ENCODE measurements around the gene CBX5. TPM values are rescaled to one million over a fixed set of nuclear protein-coding genes. Genes with fewer than 3 reads are reported as not detected.
A peak's percentile ranks its signal among the peaks of the same experiment; 100 is the strongest.
"Not testable (repeated sequence)": the region's sequence is repeated elsewhere in the genome, so short reads cannot be mapped to it uniquely, and the experiment has no call there.

CBX5 gene
- total RNA-seq, 1 experiment from 2014 or later: 41.0 TPM

- H3K79me2 ChIP-seq (ENCODE audit: low read length): peaks cover 19% of the 10 kb centered on the region
- no peak overlapping the region for H3K27ac ChIP-seq (ENCODE audit: low read length)
- H3K4me2 ChIP-seq (ENCODE audit: low read depth, low read length, poor library complexity, severe bottlenecking): no peak overlapping the region
- H3K9me3 ChIP-seq (ENCODE audit: low read length): no peaks in the 10 kb centered on the region
- no peaks in the 10 kb centered on the region for H3K9me2 ChIP-seq (replicated peaks; ENCODE audit: insufficient read depth, low read length)
- peaks cover 29% of the 10 kb centered on the region for H3K4me1 ChIP-seq (ENCODE audit: low read length)
- H3K36me3 ChIP-seq (ENCODE audit: insufficient read depth, low read length): peaks cover 56% of the 10 kb centered on the region
- no peaks in the 10 kb centered on the region for H3K27me3 ChIP-seq (ENCODE audit: low read length)
- H3K9ac ChIP-seq (ENCODE audit: low read length): no peak overlapping the region
- no peak for DNase-seq
- no peak overlapping the region for H3K4me3 ChIP-seq (ENCODE audit: low read length)
- H4K20me1 ChIP-seq (ENCODE audit: insufficient read depth, low read depth, low read length): peaks cover 40% of the 10 kb centered on the region
- no peak overlapping the region for H2AFZ ChIP-seq (ENCODE audit: low read length)
These were observed 6.4 kb upstream of the CBX5 start for GRCh38 chr12:54286042-54287030.

DNA sequence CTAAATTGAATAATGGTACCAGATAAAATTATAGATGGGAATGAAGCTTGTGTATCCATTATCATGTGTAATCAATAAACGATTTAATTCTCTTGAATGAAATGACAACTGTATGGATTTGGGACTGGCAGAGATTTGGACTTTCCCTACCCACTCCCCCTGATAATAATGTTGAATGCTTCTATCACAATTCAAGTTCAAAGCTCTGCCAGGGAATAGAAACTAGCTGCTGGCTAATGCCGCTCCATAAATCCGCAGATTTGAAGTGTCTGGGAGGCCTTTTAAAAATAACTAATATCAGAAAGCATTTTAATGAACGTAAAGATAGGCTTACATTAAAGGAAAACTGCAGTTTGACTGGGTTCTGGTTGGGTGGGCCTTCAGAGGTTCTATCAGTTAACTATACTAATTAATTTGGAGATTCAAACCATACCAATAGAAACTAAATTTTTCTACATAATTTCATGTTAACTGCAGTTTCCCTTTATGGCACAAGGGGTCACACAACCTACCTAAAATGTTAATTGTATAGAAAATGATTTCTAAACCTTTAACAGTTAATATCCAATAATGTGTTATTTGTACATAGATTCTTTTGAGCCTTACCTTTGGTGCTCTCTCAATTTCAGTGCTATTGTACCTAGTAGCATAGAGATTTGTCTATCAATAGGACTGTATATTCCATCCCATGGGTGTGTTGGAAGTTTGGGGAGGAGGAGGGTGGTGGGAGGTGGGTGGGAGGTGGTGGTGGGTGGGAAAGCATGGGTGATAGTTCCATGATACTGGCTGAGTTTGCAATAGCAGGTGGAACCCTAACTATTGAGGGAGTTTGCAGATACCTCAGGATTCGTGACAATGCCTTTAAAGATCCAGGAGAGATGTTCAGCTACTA lies 5.5 kb upstream of the CBX5 start:
- Histone ChIP-seq H3K9me3 (ENCODE audit: low read length) (no peaks in the 10 kb centered on the region), H4K20me1 (ENCODE audit: insufficient read depth, low read depth, low read length) (peaks cover 47% of the 10 kb centered on the region), H3K27me3 (ENCODE audit: low read length) (no peaks in the 10 kb centered on the region), H3K9me2 (replicated peaks; ENCODE audit: insufficient read depth, low read length) (no peaks in the 10 kb centered on the region), H3K4me3 (ENCODE audit: low read length) (no peak overlapping the region), H3K4me2 (ENCODE audit: low read depth, low read length, poor library complexity, severe bottlenecking) (no peak overlapping the region), H3K36me3 (ENCODE audit: insufficient read depth, low read length) (peaks cover 63% of the 10 kb centered on the region), H3K4me1 (ENCODE audit: low read length) (peaks cover 29% of the 10 kb centered on the region), H3K9ac (ENCODE audit: low read length) (no peak overlapping the region), H2AFZ (ENCODE audit: low read length) (no peak overlapping the region), H3K27ac (ENCODE audit: low read length) (no peak overlapping the region), H3K79me2 (ENCODE audit: low read length) (peaks cover 27% of the 10 kb centered on the region)
- DNase-seq: no peak

GRCh38 chr12:54284070-54284780 lies 4.3 kb upstream of the CBX5 start:
- DNase-seq: not testable (repeated sequence)
- H3K4me1 ChIP-seq (ENCODE audit: low read length): peaks cover 31% of the 10 kb centered on the region

DNA sequence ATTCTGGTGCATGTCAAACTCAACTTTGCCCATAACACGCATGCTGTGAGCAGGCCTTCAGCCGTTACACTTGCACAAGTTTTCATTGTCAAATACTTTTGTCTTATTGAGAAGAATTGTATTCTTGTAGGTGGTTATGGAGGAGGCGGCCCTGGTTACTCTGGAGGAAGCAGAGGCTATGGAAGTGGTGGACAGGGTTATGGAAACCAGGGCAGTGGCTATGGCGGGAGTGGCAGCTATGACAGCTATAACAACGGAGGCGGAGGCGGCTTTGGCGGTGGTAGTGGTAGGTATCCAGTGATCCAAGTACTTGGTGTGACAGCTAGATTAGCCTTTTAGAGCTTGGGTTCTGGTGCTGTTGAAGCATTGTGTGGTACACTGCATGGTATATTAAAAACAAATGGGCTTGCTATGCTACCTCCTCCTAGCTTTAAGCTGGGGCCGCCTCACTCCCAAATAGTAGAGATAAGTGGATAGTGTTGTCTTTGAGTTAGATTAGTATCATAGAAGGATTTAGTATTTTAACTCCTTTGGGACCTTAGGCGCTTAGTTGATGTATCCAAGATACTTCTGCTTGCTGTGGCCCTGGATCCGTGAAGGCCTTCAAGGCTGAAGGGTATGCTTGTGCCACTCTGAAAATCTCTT lies 3.1 kb upstream of the CBX5 start:
- no peaks in the 10 kb centered on the region for H3K27me3 ChIP-seq (ENCODE audit: low read length)
- peaks cover 39% of the 10 kb centered on the region for H3K4me1 ChIP-seq (ENCODE audit: low read length)
- peak overlapping the region; percentile 88 for H3K4me2 ChIP-seq (ENCODE audit: low read depth, low read length, poor library complexity, severe bottlenecking)
- H3K79me2 ChIP-seq (ENCODE audit: low read length): peaks cover 44% of the 10 kb centered on the region
- H3K9me3 ChIP-seq (ENCODE audit: low read length): no peaks in the 10 kb centered on the region
- peaks cover 47% of the 10 kb centered on the region for H4K20me1 ChIP-seq (ENCODE audit: insufficient read depth, low read depth, low read length)
- H3K9ac ChIP-seq (ENCODE audit: low read length): peak overlapping the region; percentile 98; the same call in 1 of the 2 replicates
- H3K4me3 ChIP-seq (ENCODE audit: low read length): peak overlapping the region; percentile 96
- H2AFZ ChIP-seq (ENCODE audit: low read length): no peak overlapping the region
- no peak for DNase-seq
- no peaks in the 10 kb centered on the region for H3K9me2 ChIP-seq (replicated peaks; ENCODE audit: insufficient read depth, low read length)
- peak overlapping the region; percentile 16; the same call in 1 of the 2 replicates for H3K27ac ChIP-seq (ENCODE audit: low read length)
- H3K36me3 ChIP-seq (ENCODE audit: insufficient read depth, low read length): peaks cover 78% of the 10 kb centered on the region

More at GRCh38 chr12:54284070-54284780, 4.3 kb upstream of the CBX5 start:
- H3K9me2 ChIP-seq (replicated peaks; ENCODE audit: insufficient read depth, low read length); H2AFZ ChIP-seq (ENCODE audit: low read length); H3K4me3 ChIP-seq (ENCODE audit: low read length); H3K27ac ChIP-seq (ENCODE audit: low read length); H3K9ac ChIP-seq (ENCODE audit: low read length); H3K9me3 ChIP-seq (ENCODE audit: low read length); H3K27me3 ChIP-seq (ENCODE audit: low read length): not testable (repeated sequence)
- Histone ChIP-seq H3K36me3 (ENCODE audit: insufficient read depth, low read length) (peaks cover 66% of the 10 kb centered on the region), H4K20me1 (ENCODE audit: insufficient read depth, low read depth, low read length) (peaks cover 47% of the 10 kb centered on the region), H3K79me2 (ENCODE audit: low read length) (peaks cover 32% of the 10 kb centered on the region), H3K4me2 (ENCODE audit: low read depth, low read length, poor library complexity, severe bottlenecking) (peak overlapping the region; percentile 88)

DNA sequence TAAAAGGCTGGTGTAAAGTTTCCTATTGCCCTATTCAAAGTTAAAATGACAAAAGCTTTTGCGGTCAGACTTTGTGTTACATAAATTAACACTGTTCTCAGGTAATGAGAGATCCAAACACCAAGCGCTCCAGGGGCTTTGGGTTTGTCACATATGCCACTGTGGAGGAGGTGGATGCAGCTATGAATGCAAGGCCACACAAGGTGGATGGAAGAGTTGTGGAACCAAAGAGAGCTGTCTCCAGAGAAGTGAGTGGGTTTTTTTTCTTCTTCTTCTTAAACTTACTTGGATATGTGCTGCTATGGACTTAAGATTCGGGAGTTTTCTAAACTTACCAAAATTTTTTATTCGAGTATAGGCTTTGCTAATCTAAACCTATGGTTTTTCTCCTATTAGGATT lies 1.8 kb upstream of the CBX5 start:
- Histone ChIP-seq H3K4me1 (ENCODE audit: low read length) (peaks cover 44% of the 10 kb centered on the region), H3K27ac (ENCODE audit: low read length) (peak overlapping the region; percentile 92), H4K20me1 (ENCODE audit: insufficient read depth, low read depth, low read length) (peaks cover 42% of the 10 kb centered on the region), H3K4me3 (ENCODE audit: low read length) (peak overlapping the region; percentile 96), H3K79me2 (ENCODE audit: low read length) (peaks cover 58% of the 10 kb centered on the region), H3K4me2 (ENCODE audit: low read depth, low read length, poor library complexity, severe bottlenecking) (peak overlapping the region; percentile 88), H3K9ac (ENCODE audit: low read length) (peak overlapping the region; percentile 98), H3K36me3 (ENCODE audit: insufficient read depth, low read length) (peaks cover 72% of the 10 kb centered on the region)
- not testable (repeated sequence) for H3K9me3 ChIP-seq (ENCODE audit: low read length); H3K9me2 ChIP-seq (replicated peaks; ENCODE audit: insufficient read depth, low read length); H3K27me3 ChIP-seq (ENCODE audit: low read length); DNase-seq; H2AFZ ChIP-seq (ENCODE audit: low read length)

GRCh38 chr12:54281261-54281638 lies 1.3 kb upstream of the CBX5 start:
- peaks cover 62% of the 10 kb centered on the region for H3K79me2 ChIP-seq (ENCODE audit: low read length)
- H2AFZ ChIP-seq (ENCODE audit: low read length); H3K9me3 ChIP-seq (ENCODE audit: low read length); H3K9me2 ChIP-seq (replicated peaks; ENCODE audit: insufficient read depth, low read length); H3K27me3 ChIP-seq (ENCODE audit: low read length); DNase-seq: not testable (repeated sequence)
- H3K36me3 ChIP-seq (ENCODE audit: insufficient read depth, low read length): peaks cover 68% of the 10 kb centered on the region
- peak overlapping the region; percentile 96 for H3K4me3 ChIP-seq (ENCODE audit: low read length)
- peaks cover 44% of the 10 kb centered on the region for H3K4me1 ChIP-seq (ENCODE audit: low read length)
- peak overlapping the region; percentile 98 for H3K9ac ChIP-seq (ENCODE audit: low read length)
- peaks cover 41% of the 10 kb centered on the region for H4K20me1 ChIP-seq (ENCODE audit: insufficient read depth, low read depth, low read length)
- peak overlapping the region; percentile 88 for H3K4me2 ChIP-seq (ENCODE audit: low read depth, low read length, poor library complexity, severe bottlenecking)
- peak overlapping the region; percentile 92 for H3K27ac ChIP-seq (ENCODE audit: low read length)

DNA sequence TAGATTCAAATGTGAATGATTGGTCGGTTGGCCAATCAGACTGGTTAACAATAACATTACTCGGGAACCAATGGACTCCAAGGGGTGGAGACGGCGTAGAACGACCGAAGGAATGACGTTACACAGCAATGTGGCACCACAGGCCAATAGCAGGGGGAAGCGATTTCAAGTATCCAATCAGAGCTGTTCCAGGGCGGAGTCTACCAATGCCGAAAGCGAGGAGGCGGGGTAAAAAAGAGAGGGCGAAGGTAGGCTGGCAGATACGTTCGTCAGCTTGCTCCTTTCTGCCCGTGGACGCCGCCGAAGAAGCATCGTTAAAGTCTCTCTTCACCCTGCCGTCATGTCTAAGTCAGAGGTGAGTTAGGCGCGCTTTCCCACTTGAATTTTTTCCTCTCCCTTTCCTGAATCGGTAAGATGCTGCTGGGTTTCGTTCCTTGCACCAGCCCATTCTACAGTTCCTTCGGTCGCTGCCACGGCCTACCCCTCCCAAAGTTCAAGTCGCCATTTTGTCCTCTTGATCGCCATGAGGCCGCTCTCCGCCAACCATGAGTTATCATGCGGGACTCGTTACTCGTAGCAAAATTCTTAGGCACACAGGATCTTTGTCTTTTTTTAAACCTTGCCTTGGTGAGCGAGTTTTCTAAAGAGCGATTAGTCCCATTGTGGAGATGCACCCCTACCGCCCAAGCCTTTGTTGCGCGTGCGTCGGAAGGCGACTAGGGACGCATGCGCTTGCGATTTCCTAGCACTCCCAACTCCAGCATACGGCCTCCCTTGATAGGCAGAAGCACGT lies 742 bp upstream of the CBX5 start, which contains the start of gene HNRNPA1:
Gene HNRNPA1 (plus strand): TSS at position 259 of the 793 bp plus-strand sequence. CDS start 82 bp downstream, at position 341.
- peaks cover 44% of the 10 kb centered on the region for H3K4me1 ChIP-seq (ENCODE audit: low read length)
- peaks cover 64% of the 10 kb centered on the region for H3K36me3 ChIP-seq (ENCODE audit: insufficient read depth, low read length)
- H3K9me2 ChIP-seq (replicated peaks; ENCODE audit: insufficient read depth, low read length): no peaks in the 10 kb centered on the region
- peak within 1 kb of the TSS; percentile 87; the same call in 1 of the 2 replicates for H2AFZ ChIP-seq (ENCODE audit: low read length)
- DNase-seq: peak; percentile 99
- peak within 1 kb of the TSS; percentile 96 for H3K4me3 ChIP-seq (ENCODE audit: low read length)
- H3K27me3 ChIP-seq (ENCODE audit: low read length): no peaks in the 10 kb centered on the region
- H4K20me1 ChIP-seq (ENCODE audit: insufficient read depth, low read depth, low read length): peaks cover 36% of the 10 kb centered on the region
- H3K79me2 ChIP-seq (ENCODE audit: low read length): peaks cover 68% of the 10 kb centered on the region
- peak within 1 kb of the TSS; percentile 92 for H3K27ac ChIP-seq (ENCODE audit: low read length)
- peak within 1 kb of the TSS; percentile 88 for H3K4me2 ChIP-seq (ENCODE audit: low read depth, low read length, poor library complexity, severe bottlenecking)
- H3K9me3 ChIP-seq (ENCODE audit: low read length): no peaks in the 10 kb centered on the region
- H3K9ac ChIP-seq (ENCODE audit: low read length): peak within 1 kb of the TSS; percentile 98

Measured in Karpas-422 (cell line).